ENCODE results near the gene B4GALNT1. TPM values are rescaled to one million over a fixed set of nuclear protein-coding genes. Genes with fewer than 3 reads are reported as not detected.
A peak's percentile ranks its signal among the peaks of the same experiment; 100 is the strongest.

B4GALNT1 gene
- total and polyA plus RNA-seq, 9 of the 15 experiments (the other 6 are each of a cell fraction or from before 2014, with no cell fraction given), result 1.0 to 32.2 (median 9.8) TPM

- TF ChIP-seq E2F8 (IDR thresholded peaks at IDR 0.05; ENCODE audit: low read depth, partially characterized antibody) (peak; percentile 75), DIDO1 (tag; IDR thresholded peaks at IDR 0.05; ENCODE audit: low read depth) (no peak), NR2C1 (IDR thresholded peaks at IDR 0.05) (peak; percentile 19; the same call in 1 of the 2 replicates), NR2C1 (tag; IDR thresholded peaks at IDR 0.05) (no peak), NBN (IDR thresholded peaks at IDR 0.05; ENCODE audit: low read depth) (no peak), KLF6 (CRISPR knock-in tag; IDR thresholded peaks at IDR 0.05; ENCODE audit: borderline replicate concordance) (0 out of 2 replicates have a peak, but pooled peaks have one; percentile 7), RBM25 (IDR thresholded peaks at IDR 0.05; ENCODE audit: low read depth, low read length, severe bottlenecking) (no peak), ZNF384 (IDR thresholded peaks at IDR 0.05; ENCODE audit: low read depth, low read length) (no peak), GTF2E2 (tag; IDR thresholded peaks at IDR 0.05) (no peak), KDM4B (IDR thresholded peaks at IDR 0.05; ENCODE audit: borderline replicate concordance in 2 of 2, low read depth in 1 of 2) (0 out of 4 replicates have a peak, but pooled peaks of 1 of the 2 experiments have one; percentile 56), NEUROD1 (IDR thresholded peaks at IDR 0.05; ENCODE audit: borderline replicate concordance, low read depth, low read length, partially characterized antibody) (peak; percentile 16), BCLAF1 (IDR thresholded peaks at IDR 0.05; ENCODE audit: borderline replicate concordance in 1 of 2, control insufficient read depth in 1 of 2, low read depth in 2 of 2, low read length in 1 of 2) (no peak), FOXP1 (CRISPR knock-in tag; IDR thresholded peaks at IDR 0.05) (0 out of 2 replicates have a peak, but pooled peaks have one; percentile 44), E2F1 (CRISPR knock-in tag; IDR thresholded peaks at IDR 0.05) (no peak), ZNF143 (CRISPR knock-in tag; IDR thresholded peaks at IDR 0.05) (no peak), CEBPG (CRISPR knock-in tag; IDR thresholded peaks at IDR 0.05) (no peak), CEBPG (tag; conservative IDR thresholded peaks at IDR 0.05 in 1 of 2, IDR thresholded peaks at IDR 0.05 in 1 of 2) (no peak), CHD2 (IDR thresholded peaks at IDR 0.05; ENCODE audit: low read depth, low read length) (no peak), DDX20 (tag; IDR thresholded peaks at IDR 0.05; ENCODE audit: low read depth) (no peak)
Observed at GRCh38 chr12:57590864-57591781, 41.9 kb downstream of the B4GALNT1 start, which contains the start of gene PIP4K2C (continued).
